GM11168 (cell line): ENCODE measurements around the gene PLCD1.
"Not testable (repeated sequence)": the region's sequence is repeated elsewhere in the genome, so short reads cannot be mapped to it uniquely, and the experiment has no call there.

Experiments used
- in situ Hi-C: fragments of 300-500 bp; cut with MboI; formaldehyde crosslinking; loops from one replicate; pipeline ENCODE4 v1.12.0; 2022; ENCODE audit warnings: low sequenced_read_pairs; ENCODE audit not compliant: unreplicated experiment

Gene PLCD1

DNA sequence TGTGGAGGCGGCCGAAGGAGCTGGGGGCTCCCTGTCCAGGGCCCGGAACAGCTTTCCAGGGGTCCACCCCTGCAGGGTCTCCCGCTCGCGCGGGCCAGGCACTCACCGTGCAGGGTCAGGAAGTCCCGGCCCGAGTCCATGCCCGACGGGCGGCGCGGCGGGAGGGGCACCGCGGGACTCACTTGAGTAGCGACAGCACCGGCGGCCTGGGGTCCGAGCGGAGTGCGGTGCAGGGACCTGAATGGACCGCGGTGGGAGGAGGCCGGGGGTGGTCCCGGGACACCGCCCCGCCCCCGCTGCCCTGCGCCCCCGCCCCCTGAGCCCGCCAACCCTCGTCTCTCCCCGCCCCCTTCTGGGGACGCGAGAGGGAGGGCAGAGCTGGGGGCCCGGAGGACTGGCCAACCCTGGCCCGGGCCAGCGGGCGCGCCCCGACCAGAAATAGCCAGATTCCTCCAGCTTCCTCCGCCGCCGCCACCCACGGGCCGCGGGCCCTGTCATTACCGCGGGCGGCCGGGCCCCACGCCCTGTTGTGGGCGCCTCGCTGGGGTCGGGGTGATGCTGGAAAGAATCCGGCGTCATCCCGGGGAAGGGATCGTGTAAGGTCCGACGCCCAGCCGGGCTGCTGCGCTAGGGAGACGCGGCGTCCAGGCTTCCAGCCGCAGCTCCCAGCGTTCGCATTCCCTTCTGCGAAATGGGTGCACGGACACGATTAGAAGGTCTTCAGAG is at the start of gene PLCD1:
TSS of gene PLCD1 (minus strand) at position 243 of the 726 bp plus-strand sequence. CDS start at position 140, 103 bp downstream.
- in situ Hi-C loops = no loop called here

DNA sequence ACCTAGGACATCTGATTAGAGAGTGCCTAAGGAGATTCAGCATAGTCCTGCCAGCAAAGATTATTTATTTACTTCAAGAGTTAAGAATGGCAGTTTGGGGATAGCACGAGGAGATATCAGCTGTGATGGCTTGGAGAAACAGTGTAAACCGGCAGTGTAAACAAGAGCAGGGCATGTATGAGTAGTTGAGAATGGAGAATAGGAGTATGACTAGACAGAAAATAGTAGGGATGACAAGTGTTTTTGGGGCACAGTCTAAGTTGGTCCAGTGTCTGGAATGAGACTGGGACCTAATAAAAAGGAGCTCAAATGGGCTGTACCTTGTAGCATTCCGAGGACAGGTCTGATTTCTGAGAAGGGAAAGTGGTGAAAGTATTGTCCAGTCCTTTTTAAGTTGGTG is 47.6 kb upstream of the PLCD1 start:
- in situ Hi-C loops = not testable (repeated sequence)

DNA sequence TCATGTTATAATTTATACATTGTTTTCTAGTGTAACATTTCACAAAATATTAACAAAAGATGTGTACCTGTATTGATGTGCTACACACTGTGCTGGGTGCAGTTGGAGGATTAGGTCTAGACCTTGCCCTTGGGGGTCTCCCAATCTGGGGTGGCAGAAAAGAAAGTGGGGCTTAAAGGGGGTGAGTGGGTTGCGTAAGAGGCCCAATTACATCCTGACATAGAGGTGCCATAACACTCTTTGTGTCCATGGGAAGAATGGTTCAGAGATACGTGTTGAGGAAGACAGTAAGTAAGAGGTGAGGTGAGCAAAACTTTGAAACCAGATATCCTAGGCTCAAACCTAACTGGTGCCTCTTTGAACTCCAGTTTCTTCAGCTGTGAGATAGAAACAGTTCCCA is 40.6 kb upstream of the PLCD1 start:
- in situ Hi-C loops = no loop called here

DNA sequence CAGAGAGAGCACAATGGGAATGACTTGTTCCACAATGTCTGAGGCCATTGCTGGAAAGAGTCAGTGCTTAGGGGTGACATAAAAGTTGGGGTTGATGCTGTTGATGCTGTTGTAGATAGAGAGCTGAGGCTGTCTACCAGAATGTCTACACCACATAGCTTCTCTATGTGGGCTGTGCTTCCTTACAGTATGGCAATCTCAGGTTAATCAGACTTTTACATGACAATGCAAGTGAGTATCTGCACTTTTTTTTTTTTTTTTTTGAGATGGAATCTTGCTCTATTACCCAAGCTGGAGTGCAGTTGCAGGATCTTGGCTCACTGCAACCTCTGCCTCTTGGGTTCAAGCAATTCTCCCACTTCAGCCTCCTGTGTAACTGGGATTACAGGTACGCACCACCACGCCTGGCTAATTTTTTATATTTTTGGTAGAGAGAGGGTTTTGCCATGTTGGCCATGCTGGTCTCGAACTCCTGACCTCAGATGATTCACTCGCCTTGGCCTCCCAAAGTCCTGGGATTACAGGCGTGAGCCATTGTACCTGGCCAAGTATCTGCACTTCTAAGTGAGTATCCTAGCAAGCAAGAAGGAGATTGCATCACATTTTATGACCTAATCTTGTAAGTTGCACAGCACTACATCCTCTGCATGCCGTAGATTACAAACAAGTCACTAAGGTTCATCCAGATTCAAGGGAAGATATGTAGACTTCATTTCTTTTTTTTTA is 38.2 kb upstream of the PLCD1 start:
- in situ Hi-C loops = no loop called here

DNA sequence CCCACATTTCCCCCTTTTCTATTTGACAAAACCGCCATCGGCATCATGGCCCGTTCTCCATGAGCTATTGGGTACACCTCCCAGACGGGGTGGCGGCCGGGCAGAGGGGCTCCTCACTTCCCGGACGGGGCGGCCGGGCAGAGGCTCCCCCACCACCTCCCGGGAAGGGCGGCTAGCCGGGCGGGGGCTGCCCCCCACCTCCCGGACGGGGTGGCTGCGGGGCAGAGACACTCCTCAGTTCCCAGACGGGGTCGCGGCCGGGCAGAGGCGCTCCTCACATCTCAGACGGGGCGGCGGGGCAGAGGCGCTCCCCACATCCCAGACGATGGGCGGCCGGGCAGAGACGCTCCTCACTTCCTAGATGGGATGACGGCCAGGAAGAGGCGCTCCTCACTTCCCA is 35.0 kb upstream of the PLCD1 start:
- in situ Hi-C loops = not testable (repeated sequence)

DNA sequence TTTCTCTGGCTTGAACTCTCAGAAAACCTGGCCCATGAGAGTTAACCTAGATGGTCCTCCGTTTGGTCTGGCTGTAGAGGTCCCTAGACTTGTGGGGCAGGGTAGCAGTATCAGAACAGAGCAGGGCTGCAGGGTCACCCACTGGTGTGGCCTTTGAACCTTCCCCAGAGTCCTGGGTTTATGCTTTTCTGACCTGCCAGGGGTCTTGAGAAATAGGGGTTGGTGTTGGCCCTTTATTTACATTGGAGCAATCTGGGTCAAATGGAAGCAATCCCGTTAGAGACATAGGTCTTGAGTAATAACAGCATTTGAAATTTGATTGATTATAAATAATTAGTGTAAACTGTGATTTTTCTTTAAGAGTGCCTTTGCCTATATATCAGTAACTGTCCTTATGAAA is 33.4 kb upstream of the PLCD1 start:
- in situ Hi-C loops = no loop called here

DNA sequence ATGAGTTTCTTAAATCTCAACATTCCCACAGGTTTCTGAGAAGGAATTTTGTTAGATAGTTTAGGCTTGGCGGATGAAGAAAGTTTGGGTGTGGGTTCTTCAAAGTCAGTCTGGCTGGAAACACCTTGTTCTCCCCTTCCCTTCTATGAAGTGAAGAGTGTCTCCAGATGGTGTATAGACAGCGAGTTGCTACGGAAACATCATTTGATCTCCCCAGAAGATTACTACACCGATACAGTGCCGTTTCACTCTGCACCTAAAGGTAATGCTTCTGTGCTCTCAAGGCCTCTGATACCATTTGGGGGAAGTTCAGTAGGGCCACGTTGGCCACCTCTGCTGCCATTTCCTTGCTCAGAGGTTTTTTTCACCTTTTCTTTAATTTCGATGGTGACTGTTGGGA is 30.1 kb upstream of the PLCD1 start:
- in situ Hi-C loops = no loop called here

DNA sequence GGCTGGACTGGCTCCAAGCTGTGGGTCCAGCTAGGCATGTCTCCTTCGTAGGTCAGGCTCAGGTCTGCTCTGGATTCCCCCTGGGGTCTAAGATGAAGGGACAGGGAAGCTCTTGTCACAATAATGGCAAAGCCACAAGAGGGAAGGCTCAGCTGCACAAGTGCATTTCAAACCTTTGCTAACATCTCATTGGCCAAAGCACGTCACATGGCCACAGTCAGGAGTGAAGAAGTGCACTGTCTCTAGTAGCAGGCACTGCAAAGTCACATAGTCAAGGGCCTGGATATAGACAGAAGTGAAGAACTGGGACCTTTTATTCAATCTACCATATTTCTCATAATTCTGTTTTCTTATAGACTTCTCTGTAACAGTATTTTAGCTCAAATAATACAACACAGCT is 29.7 kb upstream of the PLCD1 start:
- in situ Hi-C loops = no loop called here

DNA sequence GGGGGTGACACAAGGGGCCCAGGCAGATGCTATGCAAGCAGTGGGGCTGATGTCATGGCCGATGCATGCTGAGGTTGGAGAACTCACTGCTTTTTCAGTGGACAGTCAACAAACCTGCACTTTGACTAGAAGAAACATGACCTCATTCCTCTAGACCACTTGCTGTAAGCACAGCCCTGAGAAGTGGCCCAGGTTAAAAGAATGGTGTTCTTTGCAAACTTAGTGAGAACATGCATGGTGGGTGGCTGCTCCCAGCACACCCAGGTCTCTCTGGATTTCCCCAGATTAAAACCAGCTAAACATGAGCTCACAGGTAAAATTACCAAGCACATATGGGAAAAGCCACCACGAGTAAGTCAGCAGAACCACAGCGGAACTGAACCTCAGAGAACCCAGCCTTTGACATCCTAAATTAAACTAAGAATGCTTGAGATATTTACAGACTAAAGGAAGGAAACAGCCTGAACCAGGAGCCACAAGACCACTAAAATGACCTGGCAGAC is 25.1 kb upstream of the PLCD1 start:
- in situ Hi-C loops = no loop called here

DNA sequence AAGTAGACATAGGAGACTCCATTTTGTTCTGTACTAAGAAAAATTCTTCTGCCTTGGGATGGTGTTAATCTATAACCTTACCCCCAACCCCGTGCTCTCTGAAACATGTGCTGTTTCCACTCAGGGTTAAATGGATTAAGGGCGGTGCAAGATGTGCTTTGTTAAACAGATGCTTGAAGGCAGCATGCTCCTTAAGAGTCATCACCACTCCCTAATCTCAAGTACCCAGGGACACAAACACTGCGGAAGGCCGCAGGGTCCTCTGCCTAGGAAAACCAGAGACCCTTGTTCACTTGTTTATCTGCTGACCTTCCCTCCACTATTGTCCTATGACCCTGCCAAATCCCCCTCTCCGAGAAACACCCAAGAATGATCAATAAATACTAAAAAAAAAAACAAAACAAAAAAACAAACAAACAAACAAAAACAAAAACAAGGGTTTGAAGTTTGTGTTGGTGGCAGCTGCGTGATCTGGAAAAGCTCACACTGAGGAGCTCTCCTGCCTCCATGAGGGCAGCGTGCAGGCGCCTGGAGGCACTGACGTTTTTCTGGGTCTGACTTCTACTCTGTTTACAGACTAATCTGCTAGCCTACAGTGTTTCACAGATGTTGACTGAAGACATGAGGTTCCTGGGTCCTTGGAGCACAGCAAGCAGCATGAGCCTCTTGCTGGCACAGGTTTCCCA is 24.5 kb upstream of the PLCD1 start:
- in situ Hi-C loops = not testable (repeated sequence)

DNA sequence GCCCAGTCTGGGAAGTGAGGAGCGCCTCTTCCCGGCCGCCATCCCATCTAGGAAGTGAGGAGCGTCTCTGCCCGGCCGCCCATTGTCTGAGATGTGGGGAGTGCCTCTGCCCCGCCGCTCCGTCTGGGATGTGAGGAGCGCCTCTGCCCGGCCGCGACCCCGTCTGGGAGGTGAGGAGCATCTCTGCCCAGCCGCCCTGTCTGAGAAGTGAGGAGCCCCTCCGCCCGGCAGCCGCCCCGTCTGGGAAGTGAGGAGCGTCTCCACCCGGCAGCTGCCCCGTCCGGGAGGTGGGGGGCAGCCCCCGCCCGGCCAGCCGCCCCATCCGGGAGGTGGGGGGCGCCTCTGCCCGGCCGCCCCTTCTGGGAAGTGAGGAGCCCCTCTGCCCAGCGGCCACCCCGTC is 23.8 kb upstream of the PLCD1 start:
- in situ Hi-C loops = not testable (repeated sequence)

DNA sequence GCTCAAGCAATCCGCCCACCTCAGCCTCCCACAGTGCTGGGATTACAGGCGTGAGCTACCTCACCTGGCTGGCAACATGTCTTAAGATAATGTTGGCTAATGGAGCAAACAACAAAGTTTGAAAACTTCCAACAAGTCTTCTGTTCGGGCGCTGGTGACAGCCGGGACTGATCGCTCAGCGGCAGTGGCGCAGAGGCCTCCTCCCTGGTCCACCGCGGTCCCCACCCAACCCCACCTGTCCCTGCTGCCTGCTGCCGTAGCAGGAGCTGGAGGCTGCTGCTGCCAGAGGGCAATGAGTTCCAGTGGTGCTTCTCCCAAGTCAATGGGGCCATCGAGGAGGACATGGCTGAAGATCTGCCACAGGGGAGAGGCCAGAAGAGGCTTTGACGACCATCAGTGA is 21.7 kb upstream of the PLCD1 start:
- in situ Hi-C loops = no loop called here

DNA sequence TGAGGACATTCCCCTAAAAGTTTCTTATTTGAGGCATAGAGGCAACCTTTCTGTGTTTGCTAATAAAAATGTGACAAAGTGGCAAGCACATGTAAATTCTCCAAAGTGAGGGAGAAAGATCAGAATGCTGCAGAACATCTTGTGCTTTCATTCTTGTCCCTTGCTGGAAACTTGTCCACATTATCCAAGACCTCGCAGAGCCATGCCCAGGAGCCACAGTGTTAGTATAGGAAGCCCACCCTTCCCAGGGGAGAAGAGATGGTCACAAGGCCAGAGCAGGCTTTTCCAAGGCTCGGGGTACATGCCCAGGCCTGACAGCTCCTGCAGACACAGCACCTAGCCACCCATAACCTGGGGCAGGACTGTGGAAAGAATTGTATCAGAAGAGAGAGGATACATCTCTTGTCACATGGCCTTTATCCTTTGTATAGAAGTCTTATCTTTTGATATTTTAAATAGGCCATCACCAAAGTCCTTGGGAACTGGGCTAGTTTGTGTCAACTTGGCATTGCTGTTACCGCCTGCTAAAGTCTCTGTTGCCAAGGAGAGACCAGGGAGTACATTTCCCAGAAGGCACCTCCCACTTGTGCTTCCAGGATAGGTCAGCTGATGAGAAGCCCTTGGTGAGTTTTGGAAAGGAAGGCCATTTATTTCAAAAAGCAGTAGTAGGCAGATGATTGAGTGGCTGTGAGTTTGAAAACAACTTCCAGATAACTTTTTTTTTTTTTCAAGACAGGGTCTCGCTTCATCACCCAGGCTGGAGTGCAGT is 20.1 kb upstream of the PLCD1 start:
- in situ Hi-C loops = no loop called here

DNA sequence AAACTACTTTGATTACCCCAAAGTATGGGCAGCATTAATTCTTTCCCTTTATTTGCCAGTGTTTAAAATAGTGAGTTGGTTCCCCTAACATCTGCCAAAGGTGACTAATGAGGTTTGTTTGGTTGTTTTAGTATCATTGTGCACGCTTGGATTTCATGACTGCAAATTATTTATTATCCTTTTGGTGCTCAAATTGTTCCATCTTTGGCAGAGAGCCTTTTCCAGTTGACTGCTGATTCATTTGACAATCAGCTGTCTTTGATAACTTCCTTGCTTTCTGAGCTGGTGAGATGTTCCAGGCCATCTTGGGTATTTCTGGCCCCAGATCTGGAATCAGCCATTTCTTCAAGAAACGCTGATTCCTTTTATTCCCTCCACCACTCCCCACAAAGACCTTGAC is 18.5 kb upstream of the PLCD1 start:
- in situ Hi-C loops = no loop called here

DNA sequence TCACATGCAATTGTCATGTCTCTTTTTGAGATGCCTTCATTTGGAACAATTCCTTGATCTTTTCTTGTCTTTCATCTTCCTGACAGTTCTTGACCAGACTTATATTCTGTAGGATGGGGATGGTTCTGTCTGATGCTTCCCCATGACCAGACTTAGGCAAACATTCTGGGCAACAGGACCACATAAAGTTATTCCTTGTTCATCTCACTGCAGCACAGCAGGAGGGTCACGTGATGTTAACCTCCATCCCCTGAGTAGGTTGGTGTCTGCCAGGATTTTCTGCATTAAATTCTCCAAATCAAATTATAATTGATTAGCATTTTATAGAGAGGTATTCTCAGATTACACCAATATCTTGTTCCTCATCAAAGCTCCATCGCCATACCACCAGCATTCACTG is 17.4 kb upstream of the PLCD1 start:
- in situ Hi-C loops = no loop called here

DNA sequence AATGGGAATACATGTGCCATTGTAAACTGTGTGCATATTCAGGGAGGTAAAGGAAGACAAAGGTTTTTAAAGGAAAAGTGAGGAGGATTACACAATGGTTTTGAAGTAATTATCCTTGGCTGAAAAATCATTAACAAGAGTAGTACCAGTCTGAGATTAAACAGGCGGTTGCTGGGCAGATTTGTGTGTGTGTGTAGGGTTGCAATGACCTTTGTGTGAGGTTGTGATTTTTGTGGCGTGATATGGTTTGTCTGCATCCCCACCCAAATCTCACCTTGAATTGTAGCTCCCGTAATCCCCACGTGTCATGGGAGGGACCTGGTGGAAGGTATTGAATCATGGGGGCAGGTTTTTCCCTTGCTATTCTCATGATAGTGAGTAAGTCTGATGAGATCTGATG is 16.6 kb upstream of the PLCD1 start:
- in situ Hi-C loops = no loop called here

DNA sequence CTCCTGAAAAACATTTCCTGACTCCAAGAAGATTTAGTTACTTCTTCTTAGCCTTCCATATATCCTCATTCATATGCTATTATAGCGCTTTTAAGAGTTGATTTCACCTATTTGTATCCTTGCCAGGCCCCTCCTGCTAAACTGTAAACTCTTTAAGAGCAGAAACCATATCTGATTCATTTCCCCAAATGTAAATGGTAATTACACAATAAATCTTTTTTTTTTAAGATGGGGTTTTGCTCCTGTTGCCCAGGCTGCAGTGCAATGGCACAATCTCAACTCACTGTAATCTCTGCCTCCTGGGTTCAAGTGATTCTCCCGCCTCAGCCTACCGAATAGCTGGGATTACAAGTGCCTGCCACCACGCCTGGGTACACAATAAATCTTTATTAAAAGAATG is 14.0 kb upstream of the PLCD1 start:
- in situ Hi-C loops = no loop called here

DNA sequence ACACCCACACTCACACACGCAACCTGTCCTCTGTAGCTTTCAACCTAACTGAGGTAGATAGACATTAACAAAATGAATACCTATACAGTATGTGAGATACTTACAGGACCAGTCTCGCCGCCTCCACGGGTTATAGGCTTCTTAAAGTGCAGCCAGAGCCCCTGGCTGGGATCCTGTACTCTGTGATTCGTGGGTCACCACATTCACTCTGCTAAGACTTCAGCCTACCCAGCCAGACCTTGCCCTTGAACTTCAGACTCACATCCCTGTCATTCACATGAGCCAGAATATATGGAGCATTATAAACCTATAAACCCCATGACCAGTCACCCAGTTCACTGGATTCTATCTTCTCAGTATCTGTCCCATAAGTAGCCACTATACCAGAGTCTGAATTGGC is 11.0 kb upstream of the PLCD1 start:
- in situ Hi-C loops = no loop called here

DNA sequence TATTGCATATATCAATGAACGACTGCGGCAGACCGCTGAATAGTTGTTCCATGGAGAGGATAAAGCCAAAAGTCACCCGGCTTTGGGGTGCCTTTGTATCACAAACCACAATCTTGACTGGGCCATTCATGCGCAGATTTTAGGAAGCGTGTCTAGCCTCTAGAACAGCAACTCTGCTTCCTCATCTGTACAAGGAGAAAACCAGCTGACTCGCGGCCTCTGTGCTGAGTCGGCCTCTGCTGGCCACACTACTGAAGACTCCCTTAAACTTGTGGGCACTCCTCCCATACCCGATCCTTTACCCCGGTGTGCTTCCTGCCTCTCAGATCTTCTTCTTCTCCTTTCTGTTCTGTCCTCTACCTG is 10.4 kb upstream of the PLCD1 start:
- in situ Hi-C loops = no loop called here

DNA sequence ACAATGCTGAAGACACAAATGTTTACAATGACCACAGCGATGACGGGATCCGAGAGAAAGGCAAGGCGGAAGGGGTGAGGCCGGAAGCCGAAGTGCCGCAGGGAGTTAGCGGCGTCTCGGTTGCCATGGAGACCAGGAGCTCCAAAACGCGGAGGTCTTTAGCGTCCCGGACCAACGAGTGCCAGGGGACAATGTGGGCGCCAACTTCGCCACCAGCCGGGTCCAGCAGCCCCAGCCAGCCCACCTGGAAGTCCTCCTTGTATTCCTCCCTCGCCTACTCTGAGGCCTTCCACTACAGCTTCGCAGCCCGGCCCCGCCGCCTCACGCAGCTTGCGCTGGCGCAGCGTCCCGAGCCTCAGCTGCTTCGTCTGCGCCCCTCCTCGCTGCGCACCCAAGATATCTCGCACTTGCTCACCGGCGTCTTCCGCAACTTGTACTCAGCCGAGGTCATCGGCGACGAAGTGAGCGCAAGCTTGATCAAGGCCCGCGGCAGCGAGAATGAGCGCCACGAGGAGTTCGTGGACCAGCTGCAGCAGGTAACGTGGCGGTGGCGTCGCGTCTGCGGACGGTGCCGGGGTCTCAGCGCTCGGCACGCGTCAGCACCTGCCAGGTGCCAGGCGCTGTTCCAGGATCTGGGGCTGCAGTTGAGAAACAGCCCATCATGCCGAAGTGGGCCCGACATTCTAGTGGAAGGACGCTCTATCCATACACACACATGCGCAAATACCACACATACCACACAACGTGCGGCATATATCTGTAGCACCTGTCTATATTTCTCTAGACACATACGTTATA is 9.9 kb upstream of the PLCD1 start, which contains the start of gene DLEC1:
TSS of gene DLEC1 (plus strand) at position 108 of the 798 bp plus-strand sequence. CDS start at position 126, 18 bp downstream.
- in situ Hi-C loops = no loop called here
